ENCODE data around the gene ASRGL1. TPM values are rescaled to one million over a fixed set of nuclear protein-coding genes. Genes with fewer than 3 reads are reported as not detected.

ASRGL1 gene
- total and polyA plus RNA-seq, 3 donors from 2014 or later: 101 to 295 (median 119) TPM

- Histone ChIP-seq H3K27me3 (no peaks in the 10 kb centered on the region), H3K4me3 (no peak overlapping the region), H3K4me1 (peaks cover 70% of the 10 kb centered on the region), H3K36me3 (ENCODE audit: low read depth, missing control alignments) (no peaks in the 10 kb centered on the region), H3K27ac (peak overlapping the region; percentile 33 to 65), H3K9me3 (no peaks in the 10 kb centered on the region)
- no peak for TF ChIP-seq POLR2A (IDR thresholded peaks at IDR 0.05)
- TF ChIP-seq, protein P1, sequence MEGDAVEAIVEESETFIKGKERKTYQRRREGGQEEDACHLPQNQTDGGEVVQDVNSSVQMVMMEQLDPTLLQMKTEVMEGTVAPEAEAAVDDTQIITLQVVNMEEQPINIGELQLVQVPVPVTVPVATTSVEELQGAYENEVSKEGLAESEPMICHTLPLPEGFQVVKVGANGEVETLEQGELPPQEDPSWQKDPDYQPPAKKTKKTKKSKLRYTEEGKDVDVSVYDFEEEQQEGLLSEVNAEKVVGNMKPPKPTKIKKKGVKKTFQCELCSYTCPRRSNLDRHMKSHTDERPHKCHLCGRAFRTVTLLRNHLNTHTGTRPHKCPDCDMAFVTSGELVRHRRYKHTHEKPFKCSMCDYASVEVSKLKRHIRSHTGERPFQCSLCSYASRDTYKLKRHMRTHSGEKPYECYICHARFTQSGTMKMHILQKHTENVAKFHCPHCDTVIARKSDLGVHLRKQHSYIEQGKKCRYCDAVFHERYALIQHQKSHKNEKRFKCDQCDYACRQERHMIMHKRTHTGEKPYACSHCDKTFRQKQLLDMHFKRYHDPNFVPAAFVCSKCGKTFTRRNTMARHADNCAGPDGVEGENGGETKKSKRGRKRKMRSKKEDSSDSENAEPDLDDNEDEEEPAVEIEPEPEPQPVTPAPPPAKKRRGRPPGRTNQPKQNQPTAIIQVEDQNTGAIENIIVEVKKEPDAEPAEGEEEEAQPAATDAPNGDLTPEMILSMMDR (IDR thresholded peaks at IDR 0.05): no peak
- 54 to 60% methylated on average over 6 of the region's 6 CpGs for WGBS, 2 donors
- intact Hi-C loops (cut with DNase I; ENCODE audit: low total_unique reads): no loop called here
- no peak for DNase-seq
These were observed 63.0 kb downstream of the ASRGL1 start for GRCh38 chr11:62400281-62400680.

DNA sequence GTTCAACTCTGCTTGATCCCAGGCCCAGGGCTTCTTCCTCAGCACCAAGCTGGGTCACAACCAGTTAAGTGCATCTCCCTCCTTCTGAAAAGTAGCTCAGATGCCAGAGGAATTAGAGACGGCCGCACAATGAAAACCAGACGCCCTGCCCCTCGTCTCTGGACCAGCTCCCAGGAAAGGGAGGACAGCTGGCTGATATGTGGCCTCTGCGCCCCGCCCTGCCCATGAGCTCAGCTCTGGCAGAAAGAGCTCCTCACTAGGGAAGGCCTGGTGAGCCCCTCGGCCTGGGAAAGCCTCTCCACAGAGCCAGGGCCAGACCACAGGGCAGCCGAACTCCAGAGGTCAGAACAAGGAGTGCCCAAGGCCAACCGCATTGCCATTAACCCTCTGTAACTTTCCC lies 63.5 kb downstream of the ASRGL1 start:
- Histone ChIP-seq H3K27ac (peak overlapping the region in 1 of 2 donors; percentile 33), H3K27me3 (no peaks in the 10 kb centered on the region), H3K4me1 (peaks cover 67% of the 10 kb centered on the region), H3K36me3 (ENCODE audit: low read depth, missing control alignments) (no peaks in the 10 kb centered on the region), H3K4me3 (no peak overlapping the region), H3K9me3 (no peaks in the 10 kb centered on the region)
- WGBS, 2 donors: 35 to 39% methylated on average over 6 to 9 of the region's 9 CpGs
- intact Hi-C loops (cut with DNase I; ENCODE audit: low total_unique reads): no loop called here
- no peak for TF ChIP-seq POLR2A (IDR thresholded peaks at IDR 0.05)
- TF ChIP-seq, protein P1 (IDR thresholded peaks at IDR 0.05): no peak
- peak; percentile 86 for DNase-seq

DNA sequence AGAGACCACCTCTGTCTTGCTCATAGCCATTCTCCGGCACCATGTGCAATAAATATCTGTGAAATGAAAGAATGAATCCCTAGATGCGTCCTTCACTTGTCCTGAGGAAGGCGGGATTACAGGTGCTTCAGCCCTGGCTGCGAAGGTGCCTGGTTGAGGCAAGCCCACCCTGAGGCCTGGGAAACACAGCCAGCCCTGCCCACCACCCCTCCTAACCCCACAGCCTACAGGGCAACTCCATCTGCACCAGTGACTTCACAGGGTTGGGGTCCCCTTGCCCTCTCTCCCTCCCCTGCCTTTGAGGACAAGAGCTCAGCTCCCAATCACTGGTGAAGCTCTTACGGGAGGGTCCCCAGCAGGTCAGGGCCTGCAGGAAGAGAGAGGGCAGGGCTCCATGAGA lies 64.1 kb downstream of the ASRGL1 start:
- DNase-seq: no peak
- 68 to 91% methylated on average over 5 of the region's 5 CpGs for WGBS, 2 donors
- H3K27ac ChIP-seq: peak overlapping the region; percentile 21 to 33
- H3K36me3 ChIP-seq (ENCODE audit: low read depth, missing control alignments): no peaks in the 10 kb centered on the region
- TF ChIP-seq, protein P1 (IDR thresholded peaks at IDR 0.05): no peak
- TF ChIP-seq POLR2A (IDR thresholded peaks at IDR 0.05): no peak
- no peaks in the 10 kb centered on the region for H3K9me3 ChIP-seq
- H3K4me1 ChIP-seq: peaks cover 65% of the 10 kb centered on the region
- intact Hi-C loops (cut with DNase I; ENCODE audit: low total_unique reads): no loop called here
- no peak overlapping the region for H3K4me3 ChIP-seq
- no peaks in the 10 kb centered on the region for H3K27me3 ChIP-seq

- intact Hi-C loops (cut with DNase I; ENCODE audit: low total_unique reads): no loop called here
- no peaks in the 10 kb centered on the region for H3K27me3 ChIP-seq
- peak overlapping the region; percentile 21 to 33 for H3K27ac ChIP-seq
- peaks cover 61% of the 10 kb centered on the region for H3K4me1 ChIP-seq
- 43 to 47% methylated on average over 7 of the region's 7 CpGs for WGBS, 2 donors
- H3K4me3 ChIP-seq: no peak overlapping the region
- DNase-seq: no peak
- H3K9me3 ChIP-seq: no peaks in the 10 kb centered on the region
- no peak for TF ChIP-seq POLR2A (IDR thresholded peaks at IDR 0.05)
- TF ChIP-seq, protein P1 (IDR thresholded peaks at IDR 0.05): no peak
- H3K36me3 ChIP-seq (ENCODE audit: low read depth, missing control alignments): no peaks in the 10 kb centered on the region
These were observed 64.6 kb downstream of the ASRGL1 start for GRCh38 chr11:62401811-62402210.

GRCh38 chr11:62402226-62402959 lies 65.1 kb downstream of the ASRGL1 start:
- H3K27ac ChIP-seq: peak overlapping the region; percentile 21 to 33
- 50 to 63% methylated on average over 13 to 15 of the region's 15 CpGs for WGBS, 2 donors
- H3K4me1 ChIP-seq: peaks cover 56% of the 10 kb centered on the region
- H3K4me3 ChIP-seq: no peak overlapping the region
- TF ChIP-seq, protein P1 (IDR thresholded peaks at IDR 0.05): no peak
- no peak for TF ChIP-seq POLR2A (IDR thresholded peaks at IDR 0.05)
- peak; percentile 73 for DNase-seq
- no peaks in the 10 kb centered on the region for H3K36me3 ChIP-seq (ENCODE audit: low read depth, missing control alignments)
- no peaks in the 10 kb centered on the region for H3K9me3 ChIP-seq
- intact Hi-C loops (cut with DNase I; ENCODE audit: low total_unique reads): no loop called here
- no peaks in the 10 kb centered on the region for H3K27me3 ChIP-seq
